HG02763 (cell line): ENCODE results near the gene TRAPPC1.
A peak's percentile ranks its signal among the peaks of the same experiment; 100 is the strongest.

Experiments
- ATAC-seq: cut with Tn5 transposase; IDR thresholded peaks from one replicate; pipeline ENCODE4 v1.9.1; 2021; ENCODE audit warnings: mild to moderate bottlenecking, moderate library complexity; ENCODE audit not compliant: unreplicated experiment

Gene TRAPPC1

DNA sequence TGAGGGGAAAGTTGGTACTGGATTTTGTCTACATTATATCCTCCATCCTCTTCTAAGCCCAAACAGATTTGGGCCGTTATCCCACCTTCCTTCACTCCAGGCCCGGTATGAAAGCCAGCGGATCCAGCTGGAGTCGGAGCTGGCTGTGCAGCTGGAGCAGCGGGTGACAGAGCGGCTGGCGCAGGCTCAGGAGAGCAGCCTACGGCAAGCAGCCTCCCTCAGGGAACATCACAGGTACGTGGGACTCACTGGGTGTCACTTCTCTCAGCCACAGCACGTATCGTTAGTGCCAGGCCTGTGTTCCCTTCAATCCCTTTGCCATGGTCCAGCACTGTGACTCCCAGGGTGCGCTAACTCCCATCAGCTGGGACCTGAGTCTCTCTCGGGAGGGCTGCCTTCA is 11.5 kb upstream of the TRAPPC1 start:
- no peak for ATAC-seq

GRCh38 chr17:7940743-7941142 is 9.0 kb upstream of the TRAPPC1 start:
- ATAC-seq, result no peak

DNA sequence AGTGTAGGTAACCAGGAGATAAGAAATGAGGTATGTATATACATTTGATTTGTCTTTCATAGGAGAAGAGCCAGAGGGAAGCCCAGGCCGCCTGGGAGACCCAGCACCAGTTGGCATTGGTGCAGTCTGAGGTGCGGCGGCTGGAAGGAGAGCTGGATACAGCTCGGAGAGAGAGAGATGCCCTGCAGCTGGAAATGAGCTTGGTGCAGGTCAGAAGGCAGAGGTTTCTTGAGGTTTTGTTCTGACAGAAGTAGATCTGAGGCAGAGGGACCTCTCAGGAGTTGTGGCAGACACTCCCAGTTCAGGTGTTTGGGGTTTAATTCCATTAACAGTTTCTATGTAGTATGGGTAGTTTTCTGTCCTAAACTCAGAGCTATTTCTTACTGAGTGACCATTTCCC is 8.3 kb upstream of the TRAPPC1 start:
- no peak for ATAC-seq

- ATAC-seq, result no peak
Observed at GRCh38 chr17:7935859-7936258, 4.1 kb upstream of the TRAPPC1 start.

GRCh38 chr17:7932949-7933348 is 1.2 kb upstream of the TRAPPC1 start:
- no peak for ATAC-seq

GRCh38 chr17:7932483-7932891 is 741 bp upstream of the TRAPPC1 start:
- ATAC-seq, result peak; percentile 2

DNA sequence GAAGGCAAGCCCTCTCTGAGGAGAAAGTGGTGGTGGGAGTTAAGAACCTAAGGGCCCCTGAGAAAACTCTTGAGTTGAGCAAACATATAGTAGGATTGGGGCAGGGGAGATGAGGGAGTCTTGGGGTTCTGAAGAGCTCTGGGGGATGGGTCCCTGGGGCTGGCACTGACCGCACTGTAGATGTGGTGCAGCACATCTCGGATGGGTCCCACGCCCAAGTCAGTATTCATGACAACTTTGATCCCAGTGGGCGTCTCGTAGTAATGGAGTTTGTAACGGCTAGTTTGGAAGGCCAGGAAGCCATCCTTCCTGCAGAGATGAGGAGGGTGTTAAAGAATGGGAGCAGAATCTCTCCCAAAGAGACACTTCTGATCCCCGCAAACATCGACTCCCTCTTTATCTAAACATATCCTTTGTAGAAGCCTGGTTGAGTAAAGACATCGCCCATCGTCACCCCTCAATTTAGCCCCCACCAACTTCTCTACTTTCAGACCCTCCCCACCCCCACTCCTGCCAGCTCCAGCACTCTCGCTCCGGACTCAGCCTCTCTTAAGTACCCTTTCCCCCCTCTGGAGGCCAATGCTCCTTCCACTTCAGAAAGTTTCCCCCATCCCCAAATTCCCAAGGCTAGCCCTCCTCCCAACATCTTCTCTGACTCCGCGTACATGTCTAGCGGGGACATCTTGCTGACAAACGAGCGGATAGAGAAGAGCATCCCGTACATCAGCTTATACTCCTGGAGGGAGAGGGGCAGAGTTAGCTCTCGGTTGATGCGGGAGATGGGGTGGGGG is 710 bp downstream of the TRAPPC1 start:
- ATAC-seq, result no peak

GRCh38 chr17:7929158-7930023 is 2.4 kb downstream of the TRAPPC1 start, which contains the start of gene KCNAB3:
KCNAB3 (minus strand) TSS chr17:7929856; CDS start chr17:7929435, 421 bp downstream.
- no peak for ATAC-seq

DNA sequence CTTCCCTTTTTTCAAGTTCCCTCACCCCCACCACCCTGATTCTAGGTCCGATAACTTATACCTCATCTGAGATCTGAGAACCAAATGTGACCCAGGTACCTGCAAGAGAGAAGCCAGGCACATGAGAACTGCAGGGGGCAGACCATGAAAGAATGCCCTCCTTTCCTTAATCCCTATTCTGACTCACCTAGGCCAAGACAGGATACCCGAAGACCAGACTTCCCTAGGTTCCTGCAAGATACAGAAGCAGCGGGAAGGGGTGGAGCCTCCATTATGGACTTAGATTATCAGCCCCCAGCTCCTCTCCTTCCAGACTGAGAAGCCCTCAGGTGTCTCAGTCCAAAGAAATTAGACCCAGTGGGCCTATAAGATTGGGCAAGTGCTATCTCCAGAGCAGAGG is 4.2 kb downstream of the TRAPPC1 start:
- ATAC-seq, result no peak

DNA sequence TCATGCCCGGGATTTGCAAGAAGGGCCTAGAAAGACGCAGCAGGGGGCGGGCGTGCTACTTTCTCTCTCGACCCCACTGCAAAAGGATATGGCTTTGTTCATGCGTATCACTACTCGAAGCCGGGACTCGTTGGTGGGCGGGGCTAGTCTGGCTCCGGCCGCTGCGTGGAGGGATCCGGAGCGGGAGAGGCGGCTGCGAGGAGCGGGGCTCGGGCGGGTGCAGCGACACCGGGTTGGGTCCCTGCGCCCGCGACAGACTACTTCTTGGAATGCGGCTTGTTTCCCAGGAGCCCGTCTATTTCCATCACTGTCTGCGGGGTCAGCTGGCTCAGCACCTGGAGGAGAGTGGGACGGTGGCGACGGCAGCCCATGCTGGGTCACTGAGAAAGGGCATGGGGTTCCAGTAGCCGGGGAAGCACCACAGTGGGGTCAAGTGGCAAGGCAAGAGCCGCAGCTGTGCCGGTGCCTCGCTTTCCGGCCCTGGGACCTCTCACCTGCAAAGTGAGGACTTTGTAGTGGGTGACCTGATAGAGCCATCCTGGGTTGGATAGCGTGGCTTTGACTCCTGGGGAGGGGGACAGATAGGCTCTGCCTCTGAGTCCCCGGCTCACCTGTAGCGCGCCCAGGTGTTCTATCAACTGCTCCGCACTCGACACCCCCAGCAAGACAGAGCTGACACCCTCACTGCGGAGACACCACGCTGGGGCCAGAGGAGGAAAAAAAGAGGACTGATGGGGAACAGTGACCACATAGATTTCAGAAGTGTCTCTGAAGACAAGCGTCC is 8.7 kb downstream of the TRAPPC1 start:
- no peak for ATAC-seq

DNA sequence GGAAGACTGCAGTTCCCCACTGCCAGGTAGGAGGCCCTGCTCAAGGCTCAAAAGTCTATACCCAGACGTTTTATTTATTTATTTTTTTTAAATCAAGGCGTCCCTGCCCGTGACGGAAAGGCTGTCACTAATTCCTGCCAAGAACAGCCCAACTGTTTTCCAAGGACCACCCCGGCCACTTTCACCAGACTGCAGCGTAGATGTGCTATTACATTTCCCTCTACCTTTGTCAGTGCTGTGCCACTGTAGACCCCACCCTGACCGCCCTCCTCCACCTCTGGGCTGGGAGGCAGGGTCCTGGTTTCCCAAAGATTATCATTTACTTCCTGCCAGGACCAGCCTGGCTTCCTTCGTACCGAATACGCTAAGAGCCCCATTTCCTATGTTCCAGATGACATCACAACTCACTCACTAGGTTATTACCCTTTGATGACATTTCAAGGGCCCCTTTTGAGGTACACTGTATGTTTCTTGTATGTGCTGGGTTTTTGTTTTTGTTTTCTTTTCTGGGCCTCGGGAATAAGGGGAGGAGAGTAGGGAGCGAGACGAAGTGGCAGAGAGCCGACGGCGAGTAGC is 9.4 kb downstream of the TRAPPC1 start:
- no peak for ATAC-seq

DNA sequence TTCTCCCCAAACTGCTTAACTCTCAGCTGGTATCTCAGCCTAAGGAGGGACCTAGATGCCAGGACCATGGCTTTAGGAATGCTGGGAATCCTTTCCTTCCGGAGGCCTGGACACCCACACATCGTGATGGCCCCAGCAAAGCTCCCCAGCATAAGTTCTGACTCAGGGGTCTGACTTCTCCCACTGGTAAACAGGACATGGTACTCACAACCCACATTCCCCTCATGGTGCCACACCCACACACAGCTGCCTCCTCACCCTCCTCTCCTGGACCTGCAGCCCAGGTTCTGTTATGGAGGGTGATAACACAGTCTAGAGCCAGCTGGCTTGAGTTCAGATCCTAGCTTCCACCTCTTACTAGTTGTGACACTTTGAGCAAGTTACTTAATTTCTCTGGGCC is 14.9 kb downstream of the TRAPPC1 start:
- no peak for ATAC-seq

GRCh38 chr17:7916385-7916682 is 15.4 kb downstream of the TRAPPC1 start:
- ATAC-seq, result peak; percentile 6

DNA sequence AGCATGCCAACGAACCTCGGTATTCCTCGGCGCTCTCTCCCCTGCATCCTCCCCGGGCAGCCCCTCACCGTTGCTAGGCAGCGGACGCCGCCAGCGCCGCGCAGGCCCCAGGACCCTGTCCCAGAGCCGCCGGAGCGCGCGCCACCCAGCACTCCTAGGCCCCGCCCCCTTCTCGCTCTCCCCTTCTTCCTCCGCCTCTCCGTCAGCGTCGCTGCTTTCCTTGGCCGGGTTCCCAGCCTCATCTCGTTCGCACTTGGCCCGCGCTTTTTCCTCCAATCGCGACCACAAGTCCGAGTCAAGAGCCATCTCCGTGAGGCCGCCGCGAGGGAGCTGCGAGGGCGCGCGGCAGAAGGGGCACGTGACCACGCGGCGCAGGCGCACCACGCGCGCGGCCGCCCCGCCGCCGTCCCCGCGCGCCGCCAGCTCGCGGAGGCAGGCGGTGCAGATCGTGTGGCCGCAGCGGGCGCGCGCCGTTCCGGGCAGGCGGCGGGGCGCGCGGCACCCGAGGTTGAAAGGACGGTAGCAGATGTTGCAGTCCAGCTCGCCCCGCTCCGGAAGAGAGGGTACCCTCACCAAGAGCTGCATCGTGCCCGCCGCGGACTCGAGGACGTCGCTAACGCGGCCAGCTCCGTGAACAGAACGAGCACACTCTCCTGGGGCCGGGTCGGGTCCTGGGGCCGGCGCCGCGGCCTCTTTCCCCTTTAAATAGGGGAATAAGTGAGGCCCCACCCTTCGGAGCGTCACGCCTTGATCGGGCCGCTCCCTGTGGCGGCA is 15.9 kb downstream of the TRAPPC1 start, which contains the start of gene RNF227:
TSS of gene RNF227 (minus strand) at position 679 of the 774 bp plus-strand sequence. CDS start at position 585, 94 bp downstream.
- peak; percentile 74 for ATAC-seq

DNA sequence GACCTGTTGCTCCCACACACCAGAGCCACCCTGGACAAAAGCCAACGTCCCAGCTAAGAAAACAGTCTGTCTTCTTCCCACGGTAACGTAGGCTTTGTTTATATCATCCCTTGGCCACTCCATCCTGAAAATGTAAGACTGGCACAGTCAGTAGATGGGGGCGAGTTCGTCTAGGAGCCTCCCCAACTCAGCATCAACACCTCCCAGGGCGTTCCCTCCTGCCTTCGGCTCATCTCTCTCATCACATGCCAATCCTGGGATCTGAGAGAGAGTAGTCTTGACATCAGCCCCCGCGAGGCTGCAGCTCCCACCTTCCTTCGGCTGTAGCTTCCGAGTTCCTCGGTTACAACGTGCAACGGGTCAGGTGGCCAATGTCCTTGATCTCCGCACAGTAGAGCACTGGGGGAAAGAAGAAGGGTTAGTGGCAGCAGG is 16.6 kb downstream of the TRAPPC1 start:
- no peak for ATAC-seq

GRCh38 chr17:7912927-7913524 is 18.7 kb downstream of the TRAPPC1 start:
- ATAC-seq, result no peak

DNA sequence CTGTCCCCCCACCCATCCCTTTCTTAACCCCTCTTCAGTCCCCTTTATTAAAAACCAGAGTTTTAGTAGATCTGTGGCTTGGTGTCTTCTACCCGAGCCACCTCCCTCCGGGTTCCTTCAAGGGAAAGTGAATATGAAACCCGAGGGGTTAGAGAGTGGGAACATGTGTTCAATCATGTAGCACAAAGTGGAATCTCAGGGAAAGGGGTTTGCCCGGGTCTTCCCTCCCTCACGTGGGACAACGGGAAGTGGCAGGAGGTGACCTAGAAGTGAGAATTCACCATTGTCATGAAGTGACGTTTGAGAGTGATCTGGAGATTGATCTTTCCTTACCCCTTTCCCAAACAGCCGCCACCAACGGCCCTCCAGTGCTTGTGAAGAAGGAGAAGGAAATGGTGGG is 20.6 kb downstream of the TRAPPC1 start:
- ATAC-seq, result no peak

DNA sequence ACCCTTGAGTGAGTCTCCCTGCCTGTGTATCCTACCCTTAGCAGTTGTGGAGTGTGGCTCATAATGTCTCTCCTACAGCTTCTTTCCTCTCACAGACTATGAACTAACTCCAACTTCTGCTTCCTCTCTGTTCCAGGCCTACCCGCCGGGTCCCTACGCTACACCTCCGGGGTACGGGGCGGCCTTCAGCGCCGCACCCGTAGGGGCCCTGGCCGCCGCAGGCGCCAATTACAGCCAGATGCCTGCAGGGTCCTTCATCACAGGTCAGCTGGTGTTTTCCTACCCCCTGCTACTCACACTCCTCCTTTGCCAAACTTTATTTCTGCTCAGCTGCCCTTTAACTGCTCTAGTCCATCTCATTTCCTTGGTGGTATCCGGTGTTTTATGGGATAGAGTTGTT is 21.0 kb downstream of the TRAPPC1 start:
- ATAC-seq, result no peak

DNA sequence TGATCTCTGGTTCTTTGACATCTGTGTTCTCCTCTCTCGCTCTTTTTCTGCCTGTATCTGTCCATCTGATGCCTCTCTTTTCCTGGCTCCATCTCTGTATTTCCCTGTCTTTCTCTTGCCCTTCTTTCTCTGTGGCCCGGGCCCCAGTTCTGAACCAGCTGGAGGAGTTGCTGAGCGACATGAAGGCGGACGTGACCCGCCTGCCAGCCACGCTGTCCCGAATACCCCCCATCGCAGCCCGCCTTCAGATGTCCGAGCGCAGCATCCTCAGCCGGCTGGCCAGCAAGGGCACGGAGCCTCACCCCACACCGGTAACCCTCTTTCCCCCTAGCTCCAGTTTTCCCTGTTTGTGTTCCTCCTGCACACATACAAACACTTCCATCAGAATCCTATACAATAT is 21.5 kb downstream of the TRAPPC1 start:
- no peak for ATAC-seq

DNA sequence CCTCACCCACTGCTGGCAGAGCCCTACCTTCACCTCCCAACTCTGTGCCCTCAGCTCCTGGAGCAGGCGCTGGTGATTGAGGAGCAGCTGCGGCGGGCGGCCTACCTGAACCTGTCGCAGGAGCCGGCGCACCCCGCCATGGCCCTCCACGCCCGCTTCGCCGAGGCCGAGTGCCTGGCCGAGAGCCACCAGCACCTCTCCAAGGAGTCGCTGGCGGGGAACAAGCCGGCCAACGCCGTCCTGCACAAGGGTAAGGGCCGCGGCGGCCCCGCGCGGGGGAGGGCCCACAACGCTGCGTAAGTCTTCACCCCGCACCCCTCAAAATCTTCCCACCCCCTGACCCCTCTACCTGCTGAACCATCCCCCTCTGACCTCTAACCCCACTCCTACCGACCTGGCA is 22.7 kb downstream of the TRAPPC1 start:
- no peak for ATAC-seq
